B cell (primary cell): ENCODE data around the gene INPP5J. TPM values are rescaled to one million over a fixed set of nuclear protein-coding genes. Genes with fewer than 3 reads are reported as not detected.

Experiments
- ATAC-seq: fragments of 200-7000 bp; cut with Tn5 transposase; one replicate; pipeline ENCODE4 v1.10.0; 2021; ENCODE audit warnings: low read depth, mild to moderate bottlenecking, moderate number of reproducible peaks, moderate library complexity
- CTCF ChIA-PET: fragments of 350-600 bp; sonication (Branson Sonifier 250); formaldehyde crosslinking; loops from one replicate; lab custom pipeline; 2021; ENCODE audit warnings: antibody characterized with exemption, inconsistent platforms; lab: Charles Lee
- POLR2A ChIA-PET: fragments of 350-600 bp; sonication (Branson Sonifier 250); formaldehyde crosslinking; loops from one replicate; lab custom pipeline; 2021; ENCODE audit warnings: antibody characterized with exemption; lab: Charles Lee
- DNase-seq: peaks from one replicate; pipeline ENCODE4 v3.0.0; 2013
- H2AFZ ChIP-seq: 2 replicates; pipeline ENCODE4 v1.6.1; 2012; ENCODE audit warnings: mild to moderate bottlenecking, low read depth, low read length; ENCODE audit not compliant: insufficient read depth, poor library complexity, severe bottlenecking
- H3K27ac ChIP-seq, 2 donors: 1 replicate in 1 of 2; 2 replicates in 1 of 2; pipeline ENCODE4 v1.5.1; 2012 to 2013; ENCODE audit warnings: low read length in 2 of 2, mild to moderate bottlenecking in 2 of 2, moderate library complexity in 1 of 2
- H3K27me3 ChIP-seq, 4 experiments: fragments of 200-600 bp in 1 of 4; sonication (generic) in 1 of 4; replicated peaks in 1 of 4; 1 replicate in 2 of 4; 2 replicates in 2 of 4; pipeline versions ENCODE4 v1.6.1 to v1.7.0; 2013 to 2016; ENCODE audit warnings: low read length in 3 of 4, mild to moderate bottlenecking in 2 of 4, mixed read lengths in 1 of 4, moderate library complexity in 1 of 4; ENCODE audit not compliant: insufficient read depth in 4 of 4, control insufficient read depth in 3 of 4; ENCODE audit errors: control extremely low read depth in 1 of 4
- H3K36me3 ChIP-seq, 2 experiments: replicated peaks in 1 of 2; 1 replicate in 1 of 2; 2 replicates in 1 of 2; pipeline versions ENCODE4 v1.6.1 to v1.7.1; 2013; ENCODE audit warnings: low read length in 1 of 2; ENCODE audit not compliant: insufficient read depth in 2 of 2, control insufficient read depth in 1 of 2; ENCODE audit errors: control extremely low read depth in 1 of 2, extremely low read depth in 1 of 2
- H3K4me1 ChIP-seq, 2 donors: fragments of 200-600 bp in 1 of 2; sonication (generic) in 1 of 2; 1 replicate in 1 of 2; 2 replicates in 1 of 2; pipeline versions ENCODE4 v1.5.1 to v1.6.1; 2013 to 2017; ENCODE audit warnings: low read length in 2 of 2; ENCODE audit not compliant: control insufficient read depth in 2 of 2, insufficient read depth in 2 of 2
- H3K4me2 ChIP-seq: replicated peaks from 2 replicates; pipeline ENCODE3; 2012; ENCODE audit warnings: mild to moderate bottlenecking, low read depth, low read length; ENCODE audit not compliant: poor library complexity, severe bottlenecking
- H3K4me3 ChIP-seq, 5 experiments: fragments of 200-600 bp in 1 of 5; sonication (generic) in 1 of 5; 1 replicate in 3 of 5; 2 replicates in 2 of 5; pipeline versions ENCODE4 v1.5.1 to v1.7.0; 2011 to 2016; ENCODE audit warnings: low read length in 4 of 5, mild to moderate bottlenecking in 4 of 5, low read depth in 2 of 5, control low read depth in 1 of 5, moderate library complexity in 1 of 5; ENCODE audit not compliant: insufficient read depth in 1 of 5; ENCODE audit errors: control extremely low read depth in 1 of 5, extremely low read depth in 1 of 5
- H3K79me2 ChIP-seq: fragments of 200-600 bp; sonication (generic); one replicate; pipeline ENCODE4 v1.6.0; 2016; ENCODE audit warnings: low read length; ENCODE audit not compliant: control insufficient read depth, insufficient read depth
- H3K9ac ChIP-seq: fragments of 200-600 bp; sonication (generic); 2 replicates; pipeline ENCODE4 v1.6.1; 2017; ENCODE audit warnings: mild to moderate bottlenecking, low read length, moderate library complexity
- H3K9me3 ChIP-seq, 3 donors: one replicate each; pipeline versions ENCODE4 v1.6.1 to v1.7.1; 2013; ENCODE audit warnings: low read length in 2 of 3; ENCODE audit not compliant: control insufficient read depth in 2 of 3, insufficient read depth in 1 of 3; ENCODE audit errors: control extremely low read depth in 1 of 3
- H4K20me1 ChIP-seq: 2 replicates; pipeline ENCODE4 v1.6.0; 2012; ENCODE audit warnings: mild to moderate bottlenecking, low read length; ENCODE audit not compliant: insufficient read depth, control insufficient read depth, poor library complexity, severe bottlenecking
- H3K27ac Mint-ChIP-seq: one replicate; pipeline ENCODE4 v1.8.0; 2021; ENCODE audit warnings: mixed read lengths
- H3K27me3 Mint-ChIP-seq: one replicate; pipeline ENCODE4 v1.8.0; 2021; ENCODE audit warnings: mixed read lengths
- H3K4me1 Mint-ChIP-seq: one replicate; pipeline ENCODE4 v1.8.0; 2021; ENCODE audit warnings: mixed read lengths
- H3K4me3 Mint-ChIP-seq: one replicate; pipeline ENCODE4 v1.8.0; 2021; ENCODE audit warnings: mixed read lengths
- H3K9me3 Mint-ChIP-seq: one replicate; pipeline ENCODE4 v1.8.0; 2022; ENCODE audit warnings: mixed read lengths; ENCODE audit not compliant: insufficient read depth
- EZH2 ChIP-seq: IDR thresholded peaks from 2 replicates; pipeline ENCODE4 v1.6.1; 2012; ENCODE audit warnings: borderline replicate concordance, low read depth, mild to moderate bottlenecking, moderate library complexity, low read length; ENCODE audit not compliant: insufficient read depth, poor library complexity, severe bottlenecking
- WGBS: methylation state at CpG from one replicate; pipeline ENCODE4 v1.1.5; 2013; ENCODE audit warnings: missing lambda C conversion rate; ENCODE audit not compliant: insufficient coverage; 5-methylcytosine and 5-hydroxymethylcytosine counted together
- intact Hi-C: fragments of 100-400 bp; cut with micrococcal nuclease; formaldehyde crosslinking; loops from one replicate; pipeline ENCODE4 v1.10.0; 2022
- polyA plus RNA-seq: library from polyadenylated mRNA; depleted of rRNA; stranded (reverse); fragments of >200 nt; gene quantifications from 2 replicates; pipeline ENCODE4 v1.2.3, GENCODE V29; 2012
- total RNA-seq, 2 donors: library from RNA; stranded (reverse); fragments of 120-200 nt in 1 of 2; gene quantifications; 1 replicate in 1 of 2; 2 replicates in 1 of 2; pipeline versions ENCODE4 v1.2.3 to v1.2.4, GENCODE V29; 2013 to 2022
- TF ChIP-seq, protein P1 (sequence below): fragments of 200-600 bp; IDR thresholded peaks from one replicate; pipeline ENCODE4 v1.8.0; 2022; ENCODE audit warnings: antibody characterized with exemption, mild to moderate bottlenecking

Gene INPP5J
- total and polyA plus RNA-seq, 2 donors (not counting 1 experiment from before 2014, with no cell fraction given): 0.07 to 0.52 TPM

DNA sequence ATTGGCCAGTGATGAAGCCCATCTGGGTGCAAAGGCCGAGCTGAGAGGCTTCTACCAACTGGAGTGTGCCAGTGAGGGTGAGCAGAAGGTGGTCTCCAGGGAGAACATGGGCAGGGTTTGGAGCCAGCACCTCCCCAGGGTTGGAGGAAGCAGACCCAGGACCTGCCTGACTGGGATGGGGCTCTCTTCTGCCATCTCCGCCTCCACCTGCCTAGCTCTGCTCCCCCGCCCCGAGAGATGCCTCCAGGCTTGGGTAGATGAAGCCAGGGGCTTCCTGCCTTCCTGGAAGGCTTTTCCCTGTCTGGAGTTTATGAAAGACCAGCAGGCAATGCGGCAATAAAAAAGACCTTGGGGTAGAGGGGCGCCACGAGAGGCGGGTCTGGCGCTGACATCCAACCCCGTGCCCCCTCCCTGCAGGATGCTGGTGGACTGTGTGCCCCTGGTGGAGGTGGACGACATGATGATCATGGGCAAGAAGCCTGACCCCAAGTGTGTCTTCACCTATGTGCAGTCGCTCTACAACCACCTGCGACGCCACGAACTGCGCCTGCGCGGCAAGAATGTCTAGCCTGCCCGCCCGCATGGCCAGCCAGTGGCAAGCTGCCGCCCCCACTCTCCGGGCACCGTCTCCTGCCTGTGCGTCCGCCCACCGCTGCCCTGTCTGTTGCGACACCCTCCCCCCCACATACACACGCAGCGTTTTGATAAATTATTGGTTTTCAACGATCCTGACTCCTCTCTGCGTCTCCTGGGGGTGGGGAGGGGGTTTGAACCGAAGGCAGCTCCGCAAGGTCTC, 18.7 kb upstream of the INPP5J start:
- DNase-seq (no peak), ATAC-seq (no peak)
- no peaks in the 10 kb centered on the region for H3K27me3 ChIP-seq
- no peaks in the 10 kb centered on the region for H3K36me3 ChIP-seq
- Mint-ChIP-seq H3K27me3 (no peaks in the 10 kb centered on the region), H3K27ac (no peak overlapping the region), H3K4me1 (peaks cover 22% of the 10 kb centered on the region), H3K9me3 (no peaks in the 10 kb centered on the region), H3K4me3 (no peak overlapping the region)
- no peak overlapping the region for H2AFZ ChIP-seq
- POLR2A ChIA-PET: interaction anchor here (0.6 kb wide), 1 partner anchor 18 kb away, joined by 3 read pairs; no protein-coding TSS in a partner anchor
- no peaks in the 10 kb centered on the region for H4K20me1 ChIP-seq
- 96% methylated on average over 18 of the region's 33 CpGs for WGBS
- H3K4me1 ChIP-seq: peaks cover 16 to 17% of the 10 kb centered on the region in 2 donors
- no peak overlapping the region for H3K9ac ChIP-seq
- intact Hi-C loops: no loop called here
- H3K4me3 ChIP-seq: no peak overlapping the region
- TF ChIP-seq, protein P1, sequence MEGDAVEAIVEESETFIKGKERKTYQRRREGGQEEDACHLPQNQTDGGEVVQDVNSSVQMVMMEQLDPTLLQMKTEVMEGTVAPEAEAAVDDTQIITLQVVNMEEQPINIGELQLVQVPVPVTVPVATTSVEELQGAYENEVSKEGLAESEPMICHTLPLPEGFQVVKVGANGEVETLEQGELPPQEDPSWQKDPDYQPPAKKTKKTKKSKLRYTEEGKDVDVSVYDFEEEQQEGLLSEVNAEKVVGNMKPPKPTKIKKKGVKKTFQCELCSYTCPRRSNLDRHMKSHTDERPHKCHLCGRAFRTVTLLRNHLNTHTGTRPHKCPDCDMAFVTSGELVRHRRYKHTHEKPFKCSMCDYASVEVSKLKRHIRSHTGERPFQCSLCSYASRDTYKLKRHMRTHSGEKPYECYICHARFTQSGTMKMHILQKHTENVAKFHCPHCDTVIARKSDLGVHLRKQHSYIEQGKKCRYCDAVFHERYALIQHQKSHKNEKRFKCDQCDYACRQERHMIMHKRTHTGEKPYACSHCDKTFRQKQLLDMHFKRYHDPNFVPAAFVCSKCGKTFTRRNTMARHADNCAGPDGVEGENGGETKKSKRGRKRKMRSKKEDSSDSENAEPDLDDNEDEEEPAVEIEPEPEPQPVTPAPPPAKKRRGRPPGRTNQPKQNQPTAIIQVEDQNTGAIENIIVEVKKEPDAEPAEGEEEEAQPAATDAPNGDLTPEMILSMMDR: no peak
- no peak for TF ChIP-seq EZH2
- H3K27ac ChIP-seq: no peak overlapping the region
- no peak overlapping the region for H3K4me2 ChIP-seq
- no peaks in the 10 kb centered on the region for H3K79me2 ChIP-seq
- CTCF ChIA-PET: interaction anchor here (1.6 kb wide), 1 partner anchor 19 kb away, joined by 4 read pairs; no protein-coding TSS in a partner anchor
- no peaks in the 10 kb centered on the region for H3K9me3 ChIP-seq

DNA sequence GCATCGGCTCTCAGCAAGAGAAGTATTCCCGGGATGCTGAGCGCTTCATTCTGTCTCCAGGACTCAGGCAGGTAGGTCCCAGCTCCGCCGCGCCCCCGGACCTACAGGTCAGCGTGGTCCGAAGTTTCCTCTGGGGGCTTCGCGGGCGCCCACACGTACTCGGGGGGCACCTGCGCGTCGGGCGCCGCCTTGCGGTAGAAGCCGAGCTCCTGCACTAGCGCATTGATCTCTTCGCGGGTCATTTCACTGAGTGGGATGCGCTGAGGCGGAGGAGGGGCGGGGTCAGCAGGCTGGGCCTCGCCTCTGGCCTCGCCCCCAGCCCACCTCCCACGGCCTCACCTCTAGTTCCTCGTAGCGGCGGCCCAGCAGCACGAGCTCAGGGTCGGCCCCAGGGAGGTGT, 17.9 kb upstream of the INPP5J start:
- DNase-seq: no peak
- POLR2A ChIA-PET: interaction anchor here (0.6 kb wide), 1 partner anchor 19 kb away, joined by 3 read pairs; no protein-coding TSS in a partner anchor

More for the DNA sequence above, 17.9 kb upstream of the INPP5J start:
- Mint-ChIP-seq H3K4me1 (peaks cover 22% of the 10 kb centered on the region), H3K9me3 (no peaks in the 10 kb centered on the region), H3K27me3 (no peaks in the 10 kb centered on the region), H3K4me3 (no peak overlapping the region), H3K27ac (no peak overlapping the region)
- H3K4me2 ChIP-seq: no peak overlapping the region
- WGBS: 84% methylated on average over 30 of the region's 35 CpGs
- H3K9ac ChIP-seq: no peak overlapping the region
- TF ChIP-seq EZH2: no peak
- TF ChIP-seq, protein P1: no peak
- H3K4me1 ChIP-seq: peaks cover 16 to 17% of the 10 kb centered on the region in 2 donors
- ATAC-seq: no peak
- H3K4me3 ChIP-seq: no peak overlapping the region
- H3K36me3 ChIP-seq: no peaks in the 10 kb centered on the region
- intact Hi-C loops: no loop called here
- no peaks in the 10 kb centered on the region for H3K9me3 ChIP-seq
- H3K27me3 ChIP-seq: no peaks in the 10 kb centered on the region
- no peaks in the 10 kb centered on the region for H4K20me1 ChIP-seq
- H3K27ac ChIP-seq: no peak overlapping the region
- no peak overlapping the region for H2AFZ ChIP-seq
- H3K79me2 ChIP-seq: no peaks in the 10 kb centered on the region
- CTCF ChIA-PET: interaction anchor here (1.6 kb wide), 1 partner anchor 19 kb away, joined by 4 read pairs; no protein-coding TSS in a partner anchor
